Neural cell (in vitro differentiated cells): ENCODE results near the gene G6PD. TPM values are rescaled to one million over a fixed set of nuclear protein-coding genes. Genes with fewer than 3 reads are reported as not detected.
A peak's percentile ranks its signal among the peaks of the same experiment; 100 is the strongest.

Experiments used
- H2AFZ ChIP-seq: fragments of 200-600, 300-800 bp; sonication (generic), shearing (Covaris generic); 2 replicates; pipeline ENCODE4 v1.6.0; 2014; ENCODE audit warnings: low read depth, mild to moderate bottlenecking, antibody characterized with exemption, low read length, moderate library complexity
- H3F3A ChIP-seq: fragments of 200-600 bp; shearing (Covaris generic); 2 replicates; pipeline ENCODE4 v1.6.1; 2016; ENCODE audit warnings: mild to moderate bottlenecking, moderate library complexity, mixed read lengths, antibody characterized with exemption, low read length; ENCODE audit not compliant: insufficient read depth, poor library complexity, severe bottlenecking
- H3K27ac ChIP-seq: fragments of 200-600, 300-800 bp; sonication (generic), shearing (Covaris generic); 2 replicates; pipeline ENCODE4 v1.5.1; 2014; ENCODE audit warnings: mild to moderate bottlenecking, low read length, moderate library complexity
- H3K27me3 ChIP-seq: fragments of 300-800, 200-600 bp; sonication (generic), shearing (Covaris generic); 2 replicates; pipeline ENCODE4 v1.6.0; 2014; ENCODE audit warnings: mild to moderate bottlenecking, low read depth, low read length, moderate library complexity; ENCODE audit not compliant: insufficient read depth
- H3K36me3 ChIP-seq: fragments of 300-800, 200-600 bp; sonication (generic), shearing (Covaris generic); 2 replicates; pipeline ENCODE4 v1.5.1; 2014; ENCODE audit warnings: mild to moderate bottlenecking, antibody characterized with exemption, low read length, moderate library complexity; ENCODE audit not compliant: insufficient read depth
- H3K4me2 ChIP-seq: fragments of 300-800, 200-600 bp; sonication (generic), shearing (Covaris generic); 2 replicates; pipeline ENCODE4 v1.6.0; 2014; ENCODE audit warnings: mild to moderate bottlenecking, low read length
- H3K4me3 ChIP-seq: fragments of 300-800, 200-600 bp; sonication (generic), shearing (Covaris generic); 2 replicates; pipeline ENCODE4 v1.5.1; 2014; ENCODE audit warnings: mild to moderate bottlenecking, low read length, moderate library complexity
- H3K79me2 ChIP-seq: fragments of 200-600 bp; shearing (Covaris generic); replicated peaks from 2 replicates; pipeline ENCODE4 v1.6.0; 2014; ENCODE audit warnings: mild to moderate bottlenecking, low read length, moderate library complexity; ENCODE audit not compliant: insufficient read depth
- H3K9ac ChIP-seq: fragments of 300-800, 200-600 bp; sonication (generic), shearing (Covaris generic); 2 replicates; pipeline ENCODE4 v1.6.1; 2016; ENCODE audit warnings: mild to moderate bottlenecking, low read length, mixed read lengths
- H3K9me2 ChIP-seq: fragments of 200-600 bp; shearing (Covaris generic); 2 replicates; pipeline ENCODE4 v1.6.1; 2016; ENCODE audit warnings: mild to moderate bottlenecking, low read length, mixed read lengths; ENCODE audit not compliant: insufficient read depth
- H3K9me3 ChIP-seq: fragments of 200-600, 300-800 bp; sonication (generic), shearing (Covaris generic); 2 replicates; pipeline ENCODE4 v1.6.1; 2016; ENCODE audit warnings: mild to moderate bottlenecking, mixed run types, low read length, moderate library complexity, mixed read lengths
- H4K20me1 ChIP-seq: fragments of 200-600 bp; shearing (Covaris generic); 2 replicates; pipeline ENCODE4 v1.6.1; 2016; ENCODE audit warnings: mild to moderate bottlenecking, mixed run types; ENCODE audit not compliant: insufficient read depth
- EP300 ChIP-seq: fragments of 450-650 bp; conservative IDR thresholded peaks from 2 replicates; pipeline ENCODE4 v1.6.1; 2014; ENCODE audit warnings: antibody characterized with exemption, mild to moderate bottlenecking, moderate library complexity; ENCODE audit not compliant: poor library complexity, severe bottlenecking
- EZH2 ChIP-seq: fragments of 200-600, 300-800 bp; shearing (Covaris generic), sonication (generic); IDR thresholded peaks from 2 replicates; pipeline ENCODE4 v1.6.1; 2014; ENCODE audit warnings: antibody characterized with exemption, low read length, borderline replicate concordance, mild to moderate bottlenecking; ENCODE audit not compliant: insufficient read depth, poor library complexity, severe bottlenecking
- MXI1 ChIP-seq: fragments of 450-650 bp; conservative IDR thresholded peaks from 2 replicates; pipeline ENCODE4 v1.6.1; 2014; ENCODE audit warnings: antibody characterized with exemption, mild to moderate bottlenecking; ENCODE audit not compliant: poor library complexity, severe bottlenecking
- POLR2AphosphoS5 ChIP-seq: IDR thresholded peaks from 2 replicates; pipeline ENCODE4 v1.6.1; 2012
- RAD21 ChIP-seq: fragments of 450-650 bp; conservative IDR thresholded peaks from 2 replicates; pipeline ENCODE4 v1.6.1; 2014; ENCODE audit warnings: antibody characterized with exemption, mild to moderate bottlenecking, moderate library complexity
- REST ChIP-seq: IDR thresholded peaks from 2 replicates; pipeline ENCODE4 v1.6.1; 2012; ENCODE audit warnings: borderline replicate concordance
- TAF1 ChIP-seq: IDR thresholded peaks from 2 replicates; pipeline ENCODE4 v1.6.1; 2012; ENCODE audit warnings: low read depth
- polyA plus RNA-seq: library from polyadenylated mRNA; depleted of rRNA; stranded (reverse); fragments of >200 nt; gene quantifications from 2 replicates; pipeline ENCODE4 v1.2.3, GENCODE V29; 2014

The G6PD gene
- polyA plus RNA-seq, 1 donor from 2014 or later, result 18.8 TPM

GRCh38 chrX:154517101-154517781 is 29.4 kb downstream of the G6PD start:
- H2AFZ ChIP-seq, result no peak overlapping the region
- no peak overlapping the region for H3K4me2 ChIP-seq
- no peaks in the 10 kb centered on the region for H3K27me3 ChIP-seq
- H4K20me1 ChIP-seq, result no peaks in the 10 kb centered on the region
- no peak overlapping the region for H3K9ac ChIP-seq
- H3K9me2 ChIP-seq, result no peaks in the 10 kb centered on the region
- H3K9me3 ChIP-seq, result no peaks in the 10 kb centered on the region
- H3K36me3 ChIP-seq, result no peaks in the 10 kb centered on the region
- no peak for TF ChIP-seq POLR2AphosphoS5
- no peak for TF ChIP-seq TAF1
- TF ChIP-seq REST, result no peak
- TF ChIP-seq RAD21, result no peak
- no peaks in the 10 kb centered on the region for H3K79me2 ChIP-seq
- H3K4me3 ChIP-seq, result no peak overlapping the region
- no peak overlapping the region for H3K27ac ChIP-seq
- H3F3A ChIP-seq, result no peaks in the 10 kb centered on the region

GRCh38 chrX:154516656-154517100 is 30.0 kb downstream of the G6PD start:
- Histone ChIP-seq H3F3A (no peaks in the 10 kb centered on the region), H3K9ac (peak overlapping the region; percentile 56), H3K27ac (peak overlapping the region; percentile 49), H2AFZ (no peak overlapping the region), H3K9me3 (no peaks in the 10 kb centered on the region), H4K20me1 (no peaks in the 10 kb centered on the region), H3K36me3 (no peaks in the 10 kb centered on the region), H3K4me3 (peak overlapping the region; percentile 81), H3K27me3 (no peaks in the 10 kb centered on the region), H3K4me2 (no peak overlapping the region), H3K79me2 (no peaks in the 10 kb centered on the region), H3K9me2 (no peaks in the 10 kb centered on the region)
- no peak for TF ChIP-seq POLR2AphosphoS5
- no peak for TF ChIP-seq EZH2
- TF ChIP-seq RAD21, result no peak

GRCh38 chrX:154515966-154516655 is 30.5 kb downstream of the G6PD start, which contains the start of gene FAM3A:
Gene FAM3A, minus strand, starts transcription at chrX:154516232. Its CDS starts 460 bp downstream, at chrX:154515772.
- TF ChIP-seq MXI1 (no peak), POLR2AphosphoS5 (peak; percentile 72), REST (peak; percentile 42), EP300 (no peak)
- H3K36me3 ChIP-seq, result no peaks in the 10 kb centered on the region
- no peak within 1 kb of the TSS for H2AFZ ChIP-seq
- peak within 1 kb of the TSS; percentile 81 for H3K4me3 ChIP-seq
- no peaks in the 10 kb centered on the region for H3K79me2 ChIP-seq
- H3K27me3 ChIP-seq, result no peaks in the 10 kb centered on the region
- H3F3A ChIP-seq, result no peaks in the 10 kb centered on the region
- H3K9ac ChIP-seq, result peak within 1 kb of the TSS; percentile 83
- no peaks in the 10 kb centered on the region for H3K9me2 ChIP-seq
- H3K27ac ChIP-seq, result peak within 1 kb of the TSS; percentile 62
- peak within 1 kb of the TSS; percentile 39 for H3K4me2 ChIP-seq
- no peaks in the 10 kb centered on the region for H4K20me1 ChIP-seq
- no peaks in the 10 kb centered on the region for H3K9me3 ChIP-seq
